ENCODE results near the gene DDI2.

DNA sequence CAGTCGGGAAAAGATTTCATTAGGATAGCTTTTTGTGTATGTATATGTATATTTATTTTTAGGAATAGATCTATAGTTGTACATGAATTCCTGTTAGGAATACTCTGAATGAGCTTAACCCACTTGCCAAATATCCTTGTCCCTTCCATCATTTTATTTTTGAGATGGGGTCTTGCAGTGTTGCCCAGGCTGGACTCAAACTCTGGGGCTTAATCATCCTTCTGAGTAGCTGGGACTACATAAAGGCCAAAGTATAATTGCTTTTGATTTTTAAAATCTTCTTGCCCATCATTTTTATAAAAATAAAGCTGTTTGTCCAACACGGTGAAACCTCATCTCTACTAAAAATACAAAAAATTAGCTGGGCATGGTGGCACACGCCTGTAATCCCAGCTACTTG lies 46.7 kb downstream of the DDI2 start:
- no peak for TF ChIP-seq GATA3 (IDR thresholded peaks at IDR 0.05; ENCODE audit: low read depth, low read length)
- no peak for TF ChIP-seq GATA2 (IDR thresholded peaks at IDR 0.05; ENCODE audit: low read depth, low read length)

Measured in SH-SY5Y (cell line).